ENCODE measurements around the gene HRCT1.
"Not testable (repeated sequence)": the region's sequence is repeated elsewhere in the genome, so short reads cannot be mapped to it uniquely, and the experiment has no call there.

HRCT1 gene

GRCh38 chr9:35897376-35898099 lies 8.5 kb upstream of the HRCT1 start:
- DNase-seq (ENCODE audit: low spot score): not testable (repeated sequence)

- no peak for DNase-seq (ENCODE audit: low spot score)
Observed at GRCh38 chr9:35898337-35898736, 7.7 kb upstream of the HRCT1 start.

GRCh38 chr9:35899021-35899420 lies 7.0 kb upstream of the HRCT1 start:
- DNase-seq (ENCODE audit: low spot score): no peak

GRCh38 chr9:35903049-35903448 lies 3.0 kb upstream of the HRCT1 start:
- peak; percentile 70 for DNase-seq (ENCODE audit: low spot score)

- no peak for DNase-seq (ENCODE audit: low spot score)
Observed at GRCh38 chr9:35904338-35904737, 1.7 kb upstream of the HRCT1 start.

GRCh38 chr9:35905051-35905781 lies 786 bp upstream of the HRCT1 start:
- DNase-seq (ENCODE audit: low spot score): no peak

- DNase-seq (ENCODE audit: low spot score): no peak
Observed at GRCh38 chr9:35906923-35907699, 1.1 kb downstream of the HRCT1 start.

- peak; percentile 72 for DNase-seq (ENCODE audit: low spot score)
Observed at GRCh38 chr9:35907711-35908503, 1.9 kb downstream of the HRCT1 start.

GRCh38 chr9:35908504-35909125 lies 2.6 kb downstream of the HRCT1 start:
- no peak for DNase-seq (ENCODE audit: low spot score)

- no peak for DNase-seq (ENCODE audit: low spot score)
Observed at GRCh38 chr9:35909274-35909673, 3.3 kb downstream of the HRCT1 start, which contains the start of gene SPAAR. TSS of gene SPAAR (plus strand) at chr9:35909490. CDS start at chr9:35910464, 974 bp downstream.

GRCh38 chr9:35909687-35910612 lies 3.9 kb downstream of the HRCT1 start:
- no peak for DNase-seq (ENCODE audit: low spot score)

- DNase-seq (ENCODE audit: low spot score): peak; percentile 63
Observed at GRCh38 chr9:35910613-35911359, 4.8 kb downstream of the HRCT1 start.

- DNase-seq (ENCODE audit: low spot score): no peak
Observed at GRCh38 chr9:35911690-35912089, 5.7 kb downstream of the HRCT1 start.

GRCh38 chr9:35912791-35913400 lies 6.9 kb downstream of the HRCT1 start:
- no peak for DNase-seq (ENCODE audit: low spot score)

GRCh38 chr9:35913429-35913828 lies 7.4 kb downstream of the HRCT1 start:
- DNase-seq (ENCODE audit: low spot score): not testable (repeated sequence)

- DNase-seq (ENCODE audit: low spot score): no peak
Observed at GRCh38 chr9:35914301-35914807, 8.4 kb downstream of the HRCT1 start.

- no peak for DNase-seq (ENCODE audit: low spot score)
Observed at GRCh38 chr9:35915681-35916294, 9.8 kb downstream of the HRCT1 start.

GRCh38 chr9:35917261-35917660 lies 11.3 kb downstream of the HRCT1 start:
- no peak for DNase-seq (ENCODE audit: low spot score)
